HG03095 (cell line): ENCODE results near the gene F11R.
"Not testable (repeated sequence)": the region's sequence is repeated elsewhere in the genome, so short reads cannot be mapped to it uniquely, and the experiment has no call there.

ENCODE experiments used
- ATAC-seq: cut with Tn5 transposase; IDR thresholded peaks from one replicate; pipeline ENCODE4 v1.9.1; 2021; ENCODE audit warnings: moderate library complexity; ENCODE audit not compliant: unreplicated experiment

The F11R gene

DNA sequence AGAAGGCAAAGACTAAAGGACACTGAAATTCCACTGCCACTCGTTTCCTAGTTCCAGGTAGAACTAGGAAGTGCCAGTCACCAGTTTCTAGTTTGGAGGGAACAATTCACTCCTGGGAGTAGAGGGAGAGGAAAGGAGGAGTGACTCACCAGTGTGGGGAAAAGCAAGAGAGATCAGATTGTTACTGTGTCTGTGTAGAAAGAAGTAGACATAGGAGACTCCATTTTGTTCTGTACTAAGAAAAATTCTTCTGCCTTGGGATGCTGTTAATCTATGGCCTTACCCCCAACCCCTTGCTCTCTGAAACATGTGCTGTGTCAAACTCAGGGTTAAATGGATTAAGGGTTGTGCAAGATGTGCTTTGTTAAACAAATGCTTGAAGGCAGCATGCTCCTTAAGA is 4.3 kb downstream of the F11R start:
- not testable (repeated sequence) for ATAC-seq

DNA sequence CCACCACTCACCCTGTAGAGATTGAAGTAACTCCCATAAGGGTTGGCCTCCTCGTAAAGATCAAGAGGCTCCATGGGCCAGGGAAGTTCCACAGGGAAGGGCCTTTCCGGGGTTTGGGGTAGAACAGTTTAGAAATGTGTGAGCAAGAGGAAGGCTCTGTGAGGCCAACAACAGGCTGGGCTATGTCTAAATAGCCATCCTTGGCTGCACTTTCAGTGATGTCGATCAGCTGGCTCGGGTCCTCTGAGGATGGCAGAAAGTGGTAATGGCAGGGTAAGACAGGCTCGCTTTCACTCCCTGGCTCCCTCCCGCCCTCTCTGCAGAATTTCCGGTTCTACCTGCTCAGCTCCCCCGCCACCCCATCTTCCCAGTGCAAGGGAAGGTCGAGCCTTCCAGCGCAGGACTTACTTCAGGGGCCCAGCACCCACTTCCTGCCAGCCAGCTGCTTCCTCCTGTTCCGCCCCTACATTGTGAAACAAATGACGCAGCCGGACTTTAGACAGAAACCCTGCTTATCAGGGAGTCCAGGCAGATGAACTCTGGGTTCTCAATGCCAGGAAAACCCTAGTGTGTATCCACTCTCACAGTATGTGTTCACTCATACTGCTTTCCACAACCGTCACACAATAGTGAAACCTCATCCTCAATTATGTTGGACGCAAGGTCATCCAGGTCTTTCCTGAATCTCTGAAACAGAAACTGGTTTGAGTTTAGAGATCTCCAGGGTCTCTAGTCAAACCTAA is 7.3 kb downstream of the F11R start:
- peak; percentile 67 for ATAC-seq

DNA sequence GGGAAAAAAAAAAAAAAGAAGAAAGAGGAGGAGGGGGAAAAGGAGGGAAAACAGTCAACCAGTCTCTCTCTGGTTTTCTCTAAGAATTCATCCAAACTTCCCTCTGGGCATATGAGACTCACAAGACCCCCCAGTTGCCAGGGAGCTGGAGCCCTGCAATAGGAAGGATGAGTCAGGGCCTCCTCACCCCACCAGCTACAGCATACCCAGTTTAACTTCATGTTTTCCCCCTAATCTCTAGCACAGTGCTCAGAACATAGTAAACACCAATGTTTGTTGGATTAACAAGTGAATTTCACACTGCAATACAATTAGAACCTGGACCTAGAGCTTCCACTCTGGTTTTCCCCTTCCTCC is 7.8 kb downstream of the F11R start:
- ATAC-seq, result no peak

DNA sequence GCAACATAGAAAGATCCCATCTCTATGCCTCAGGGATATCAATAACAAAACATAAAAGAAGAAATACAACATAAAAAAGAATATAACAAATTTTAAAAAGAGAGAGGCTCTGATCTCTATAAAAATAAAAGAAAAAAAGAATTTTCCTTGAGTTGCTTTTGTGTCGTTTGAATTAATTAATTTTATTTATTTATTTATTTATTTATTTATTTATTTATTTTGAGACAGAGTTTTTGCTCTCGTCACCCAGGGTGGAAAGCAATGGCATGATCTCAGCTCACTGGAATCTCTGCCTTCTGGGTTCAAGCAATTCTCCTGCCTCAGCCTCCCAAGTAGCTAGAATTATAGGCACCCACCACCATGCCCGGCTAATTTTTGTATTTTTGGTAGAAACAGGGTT is 8.5 kb downstream of the F11R start:
- ATAC-seq, result no peak

DNA sequence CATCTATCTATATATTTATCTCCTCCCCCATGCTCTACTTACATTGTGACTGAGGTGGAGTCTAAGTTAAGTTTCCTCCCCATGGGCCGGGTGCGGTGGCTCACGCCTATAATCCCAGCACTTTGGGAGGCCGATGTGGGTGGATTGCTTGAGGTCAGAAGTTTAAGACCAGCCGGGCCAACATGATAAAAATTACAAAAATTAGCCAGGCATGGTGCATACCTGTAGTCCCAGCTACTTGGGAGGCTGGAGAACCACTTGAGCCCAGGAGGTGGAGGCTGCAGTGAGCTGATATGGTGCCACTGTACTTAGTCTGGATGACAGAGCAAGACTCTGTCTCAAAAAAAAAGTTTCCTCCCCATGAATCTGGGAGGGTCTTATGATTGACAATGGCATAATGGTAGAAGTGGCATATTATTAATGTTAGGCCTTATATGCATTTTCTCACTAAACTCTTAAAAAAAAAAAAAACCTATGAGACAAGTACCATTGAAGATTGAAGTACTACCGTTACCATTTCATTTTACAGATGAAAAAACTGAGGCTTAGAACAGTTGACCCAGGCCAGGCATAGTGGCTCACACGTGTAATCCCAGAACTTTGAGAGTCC is 11.2 kb downstream of the F11R start:
- ATAC-seq, result no peak

DNA sequence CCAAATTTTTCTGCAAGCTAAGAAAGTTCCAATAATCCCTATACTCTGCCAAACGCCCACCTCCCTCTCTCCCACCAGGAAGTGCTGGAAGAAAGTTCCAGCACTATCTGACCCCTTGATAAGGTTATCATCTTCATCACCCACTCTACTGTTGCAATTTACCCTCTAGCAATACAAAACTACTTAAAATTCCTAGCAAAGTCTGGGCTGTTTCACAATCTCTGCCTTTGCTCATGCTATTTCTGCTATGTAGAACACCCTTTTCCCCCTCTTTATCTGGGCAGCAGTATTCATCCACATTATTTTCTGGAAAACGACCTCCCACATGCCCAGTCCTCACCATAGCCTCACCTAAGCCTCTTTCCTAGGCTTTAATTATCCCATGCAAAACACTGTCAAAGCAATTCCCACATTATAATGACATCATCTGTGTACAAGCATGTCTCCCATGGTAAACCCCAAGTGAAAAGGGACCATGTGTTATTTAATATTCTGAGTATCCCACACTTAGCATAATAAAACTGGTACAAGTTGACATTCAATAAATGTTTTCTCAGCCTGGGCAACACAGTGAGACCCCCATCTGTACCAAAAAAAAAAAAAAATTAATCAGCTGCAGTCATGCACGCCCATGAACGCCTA is 12.0 kb downstream of the F11R start:
- no peak for ATAC-seq

DNA sequence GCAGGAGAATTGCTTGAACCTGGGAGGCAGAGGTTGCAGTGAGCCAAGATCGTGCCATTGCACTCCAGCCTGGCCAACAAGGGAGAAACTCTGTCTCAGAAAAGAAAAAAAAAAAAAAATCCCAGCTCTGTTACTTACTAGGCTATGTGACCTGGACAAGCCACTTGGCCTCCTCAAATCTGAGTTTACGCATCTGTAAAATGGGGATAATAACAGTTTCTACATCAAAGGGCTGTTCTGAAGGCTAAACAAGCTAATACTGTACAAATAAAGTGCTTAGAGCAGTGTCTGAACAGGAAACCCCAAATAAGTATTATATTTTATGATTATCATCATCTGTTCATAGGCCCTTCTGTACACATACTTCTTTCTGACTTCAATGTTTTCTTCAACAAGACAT is 13.6 kb downstream of the F11R start:
- ATAC-seq, result no peak

DNA sequence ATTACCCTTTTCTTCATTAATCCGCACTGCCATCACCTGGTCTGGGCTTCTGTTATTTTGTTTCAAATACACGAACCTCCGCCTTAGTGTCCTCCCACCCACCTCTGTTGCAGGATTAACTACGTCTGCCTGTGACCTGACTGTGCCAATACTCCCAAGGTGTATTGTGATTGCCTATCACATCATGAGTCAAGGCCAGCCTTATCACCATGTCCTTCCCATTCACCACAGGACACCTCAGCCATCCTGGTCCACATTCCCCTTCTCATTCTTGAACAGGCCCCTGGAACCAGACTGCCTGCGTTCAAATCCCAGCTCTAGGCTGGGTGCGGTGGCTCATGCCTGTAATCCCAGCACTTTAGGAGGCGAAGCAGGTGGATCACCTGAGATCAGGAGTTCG is 14.4 kb downstream of the F11R start:
- ATAC-seq, result no peak

DNA sequence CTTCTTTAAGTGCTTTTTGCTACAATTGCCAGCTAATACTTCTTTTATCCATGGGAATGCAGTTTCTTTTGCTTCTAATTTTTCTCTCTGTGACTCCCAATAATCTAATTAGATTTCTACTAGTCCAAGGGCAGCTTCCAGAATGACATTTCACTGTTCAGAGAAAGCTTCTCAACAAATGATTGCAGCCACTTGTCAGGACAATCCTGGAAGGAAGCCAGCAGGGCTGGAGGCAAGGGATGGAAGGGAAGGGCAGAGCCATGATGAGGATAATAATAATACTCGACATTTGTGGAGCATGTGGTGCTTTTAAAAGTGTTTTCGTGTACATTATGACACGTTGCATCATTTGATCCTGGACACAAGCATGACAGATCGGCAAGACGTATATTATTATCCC is 19.4 kb downstream of the F11R start:
- ATAC-seq, result no peak

DNA sequence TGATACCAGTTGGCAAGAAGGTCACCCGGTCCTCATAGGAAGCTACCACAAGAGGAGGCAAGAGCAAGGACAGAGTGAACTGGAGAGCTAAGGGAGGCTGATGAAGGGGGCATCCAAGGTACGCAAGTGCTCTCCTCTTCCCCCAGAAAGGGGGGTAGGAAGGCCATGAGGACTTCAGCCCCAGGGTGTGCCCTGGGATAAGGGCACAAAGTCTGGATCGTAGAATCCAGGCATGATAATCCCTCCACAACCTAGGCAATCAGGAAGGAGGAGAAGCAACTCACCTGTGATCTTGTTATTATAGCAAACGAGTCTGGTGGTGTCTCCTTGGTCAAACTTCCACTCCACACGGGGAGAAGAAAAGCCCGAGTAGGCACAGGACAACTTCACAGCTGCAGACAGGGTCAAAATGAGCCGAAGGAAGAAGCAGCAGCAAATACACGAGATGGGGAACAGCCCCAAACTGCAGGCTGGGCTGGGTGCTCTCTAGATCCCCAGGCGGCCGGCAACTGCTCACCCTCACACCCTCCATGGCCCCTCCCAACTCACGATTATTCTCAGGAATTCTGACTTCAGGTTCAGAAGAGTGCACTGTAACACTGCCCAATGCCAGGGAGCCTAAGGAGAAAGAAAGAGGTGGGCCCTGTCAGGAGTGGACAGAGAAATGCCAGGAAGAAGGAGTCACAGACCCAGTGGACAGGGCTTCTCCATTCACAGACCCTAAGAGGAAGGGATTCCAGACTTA is 20.0 kb downstream of the F11R start:
- ATAC-seq, result no peak

DNA sequence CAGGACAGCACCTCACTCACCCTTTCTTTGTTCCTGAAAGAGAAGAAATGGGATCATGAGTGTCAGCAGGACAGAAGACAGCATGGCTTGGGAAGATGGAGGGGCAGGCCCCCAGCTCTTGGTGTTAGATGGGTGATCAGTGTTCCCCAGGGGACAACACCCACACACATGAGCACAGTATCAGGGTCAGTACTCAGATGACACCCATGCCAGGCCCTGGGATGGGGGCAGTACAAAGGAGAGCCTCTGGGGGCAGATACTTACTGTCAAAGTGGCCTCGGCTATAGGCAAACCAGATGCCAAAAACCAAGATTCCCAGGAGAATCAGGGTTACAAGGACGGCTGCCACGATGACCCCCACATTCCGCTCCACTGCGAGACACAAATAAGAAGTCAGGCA is 21.6 kb downstream of the F11R start:
- no peak for ATAC-seq

DNA sequence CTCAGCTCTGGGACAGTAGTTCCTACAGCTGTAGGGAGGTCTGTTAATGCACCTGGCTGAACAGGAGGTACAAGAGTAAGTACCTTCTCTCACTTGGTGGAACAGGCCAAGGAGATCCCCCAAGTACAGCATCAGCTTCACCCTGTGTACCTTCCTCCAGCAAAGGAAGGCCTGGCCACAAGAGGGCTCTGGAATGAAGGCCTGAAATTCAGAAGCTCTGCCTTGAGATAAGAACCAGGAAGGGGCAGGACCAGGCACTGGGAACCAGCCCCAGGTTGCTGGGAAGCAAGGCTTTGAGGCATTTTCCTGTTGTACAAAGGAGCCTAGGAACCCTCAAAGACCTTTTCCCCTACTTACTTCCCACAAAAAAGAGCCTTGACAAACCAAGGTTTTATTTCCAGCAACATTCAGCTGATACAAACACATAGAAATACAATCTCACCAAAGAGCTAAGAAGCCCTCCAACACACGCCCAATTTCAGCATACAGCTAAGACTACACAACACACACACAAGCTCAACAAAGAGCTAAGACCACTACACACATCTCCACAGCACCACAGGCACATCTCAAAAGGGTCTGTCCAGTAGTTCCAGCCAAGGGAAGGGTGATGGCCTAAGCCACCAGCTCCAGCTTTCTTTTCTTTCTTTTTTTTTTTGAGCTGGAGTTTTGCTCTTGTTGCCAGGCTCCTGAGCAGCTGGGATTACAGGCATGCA is 23.5 kb downstream of the F11R start:
- ATAC-seq, result no peak

DNA sequence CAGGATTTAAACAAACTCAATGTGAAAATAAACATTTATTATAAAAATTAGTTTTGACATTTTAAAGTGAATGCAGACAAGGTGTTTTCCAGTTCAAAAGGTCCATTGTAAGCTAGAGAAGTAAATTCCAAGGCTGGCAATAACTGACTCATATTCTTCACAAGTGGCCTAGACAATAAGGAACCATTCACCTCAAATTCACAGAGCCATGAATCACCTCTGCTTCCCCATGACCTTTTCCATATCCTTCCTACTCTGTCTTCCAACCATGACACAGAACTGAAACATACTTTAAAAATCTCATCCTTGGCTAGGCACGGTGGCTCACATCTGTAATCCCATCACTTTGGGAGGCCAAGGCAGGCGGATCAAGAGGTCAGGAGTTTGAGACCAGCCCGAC is 24.8 kb downstream of the F11R start:
- ATAC-seq, result no peak

DNA sequence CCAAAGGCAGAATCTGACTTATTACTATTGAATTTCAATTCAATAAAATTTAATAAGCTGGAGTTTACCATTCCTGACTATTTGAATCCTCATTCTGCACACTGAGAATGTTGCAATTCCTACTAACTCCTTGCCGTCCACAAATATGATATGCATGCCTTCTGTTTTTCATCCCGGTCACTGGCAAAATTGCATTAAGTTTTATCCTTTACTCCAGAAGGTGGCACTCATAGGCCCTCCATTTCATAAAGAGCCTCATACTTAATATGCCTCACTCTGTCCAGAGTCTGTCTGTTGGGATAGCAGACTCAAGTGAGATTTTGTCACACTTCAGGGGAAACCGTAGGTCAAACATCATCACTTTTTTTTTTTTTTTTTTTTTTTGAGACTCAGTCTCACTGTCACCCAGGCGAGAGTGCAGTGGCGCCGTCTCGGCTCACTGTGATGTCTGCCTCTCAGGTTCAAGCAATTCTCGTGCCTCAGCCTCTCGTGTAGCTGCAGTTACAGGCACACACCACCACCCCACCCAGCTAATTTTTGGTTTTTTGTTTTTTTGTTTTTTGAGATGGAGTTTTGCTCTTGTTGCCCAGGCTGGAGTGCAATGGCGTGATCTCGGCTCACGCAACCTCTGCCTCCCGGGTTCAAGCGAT is 27.3 kb downstream of the F11R start:
- no peak for ATAC-seq

DNA sequence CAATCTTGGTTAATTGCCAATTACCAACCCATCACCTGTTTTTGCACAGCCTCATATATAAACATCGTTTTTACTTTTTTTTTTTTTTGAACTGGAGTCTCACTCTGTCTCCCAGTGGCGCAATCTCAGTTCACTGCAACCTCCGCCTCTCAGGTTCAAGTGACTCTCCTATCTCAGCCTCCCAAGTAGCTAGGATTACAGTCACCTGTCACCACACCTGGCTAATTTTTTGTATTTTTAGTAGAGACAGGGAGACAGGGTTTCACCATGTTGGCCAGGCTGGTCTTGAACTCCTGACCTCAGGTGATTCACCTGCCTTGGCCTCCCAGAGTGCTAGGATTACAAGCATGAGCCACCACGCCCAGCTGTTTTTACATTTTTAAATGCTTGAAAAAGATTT is 28.9 kb downstream of the F11R start:
- ATAC-seq, result not testable (repeated sequence)

DNA sequence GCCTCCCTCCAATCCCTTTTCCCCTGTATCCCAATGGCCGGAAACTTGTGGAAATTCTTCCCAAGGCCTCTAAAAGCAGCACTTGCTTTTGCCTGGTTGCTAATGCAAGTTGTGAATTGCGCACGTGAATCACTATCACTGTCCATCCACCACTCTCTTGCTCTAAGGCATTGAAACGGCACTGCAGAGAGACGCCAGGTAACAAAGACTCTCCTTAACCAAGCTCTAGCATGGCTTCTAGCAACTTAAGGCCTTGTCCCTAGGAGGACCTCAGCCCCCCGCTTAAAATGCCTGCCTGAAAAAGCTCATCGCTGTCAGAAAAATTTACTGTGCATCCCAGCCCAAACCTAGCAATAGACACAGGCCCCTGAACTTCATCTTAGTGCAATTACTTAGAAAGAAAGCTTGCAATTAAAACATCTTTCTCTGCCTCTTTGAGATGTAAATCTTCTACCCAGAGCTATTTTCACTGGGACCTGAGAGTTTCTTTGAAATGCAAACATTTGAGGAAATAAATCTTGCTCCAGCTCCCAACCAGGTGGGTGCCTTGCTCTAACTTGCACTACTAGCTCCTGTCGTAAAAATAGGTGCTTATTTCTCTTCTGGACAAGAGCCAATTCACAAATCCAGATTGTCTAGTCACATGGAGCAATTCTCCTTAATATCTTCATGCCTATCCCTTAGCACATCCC is 33.4 kb downstream of the F11R start:
- ATAC-seq, result no peak

DNA sequence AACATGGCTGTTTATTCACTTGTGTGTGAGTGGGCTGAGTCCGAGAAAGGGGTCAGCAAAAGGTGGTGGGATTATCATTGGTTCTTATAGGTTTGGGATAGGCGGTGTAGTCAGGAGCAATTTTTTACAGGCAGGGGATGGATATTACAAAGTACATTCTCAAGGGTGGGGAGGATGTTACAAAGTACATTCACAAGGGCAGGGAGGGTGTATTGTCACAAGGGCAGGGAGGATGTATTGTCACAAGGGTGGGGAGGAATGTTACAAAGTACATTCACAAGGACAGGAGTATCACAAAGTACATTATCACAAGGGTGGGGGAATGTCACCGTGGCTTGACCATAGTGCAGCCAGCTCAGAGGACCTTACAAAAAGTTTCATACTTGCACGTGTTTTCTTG is 35.2 kb downstream of the F11R start:
- no peak for ATAC-seq

DNA sequence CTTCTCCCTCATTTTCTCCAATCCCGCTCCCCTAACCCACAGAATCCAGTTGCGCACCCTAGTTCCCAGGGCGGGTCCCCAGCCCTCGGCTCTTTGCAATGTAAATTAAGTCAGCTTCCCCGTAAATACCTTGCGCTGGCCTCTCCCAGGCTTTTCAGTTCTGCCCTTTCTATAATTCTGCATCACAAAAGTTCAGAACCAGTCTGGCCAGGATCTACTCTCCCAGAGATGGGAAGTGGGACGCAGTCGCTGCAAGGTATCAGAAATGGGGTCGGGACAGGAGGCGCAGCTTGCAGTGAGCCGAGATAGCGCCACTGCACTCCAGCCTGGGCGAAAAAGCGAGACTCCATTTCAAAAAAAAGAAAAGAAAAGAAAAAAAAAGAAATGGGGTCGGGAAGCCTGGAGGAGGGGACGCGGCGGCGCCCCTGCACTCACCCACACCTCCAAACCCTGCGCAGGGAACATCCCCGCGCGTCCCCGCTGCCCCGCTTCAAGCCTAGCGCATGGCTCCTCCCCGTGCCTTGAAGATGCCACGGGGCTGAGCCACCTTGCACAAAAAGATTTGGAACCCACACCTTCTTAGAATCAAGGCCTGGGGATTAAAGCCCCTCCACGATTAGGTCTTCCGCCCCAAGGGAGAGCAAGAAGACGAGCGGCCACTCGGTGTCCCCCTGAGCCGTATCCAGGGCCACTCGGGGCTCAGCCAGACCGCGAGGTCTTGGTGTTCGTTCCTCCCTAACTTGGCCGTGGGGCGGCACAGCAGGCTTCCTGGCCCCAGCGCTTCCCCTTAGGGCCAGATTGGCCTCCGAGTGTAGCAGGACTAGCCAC is 39.2 kb downstream of the F11R start:
- ATAC-seq, result no peak

DNA sequence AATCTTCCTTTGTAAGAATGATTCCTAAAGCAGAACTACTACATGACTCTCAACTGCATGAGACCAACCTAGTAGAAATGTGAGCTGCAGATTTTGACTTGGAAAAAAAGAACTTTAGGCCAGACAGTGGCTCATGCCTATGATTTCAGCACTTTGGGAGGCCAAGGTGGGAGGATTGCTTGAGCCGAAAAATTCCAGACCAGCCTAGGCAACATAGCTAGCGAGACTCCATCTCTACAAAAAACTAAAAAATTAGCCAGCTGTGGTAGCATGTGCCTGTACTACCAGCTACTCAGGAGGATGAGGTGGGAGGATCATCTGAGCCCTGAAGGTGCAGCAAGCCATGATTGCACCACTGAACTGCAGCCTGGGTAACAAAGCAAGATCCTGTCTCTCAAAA is 41.7 kb downstream of the F11R start:
- no peak for ATAC-seq
